Ishikawa (cell line): Measurements from ENCODE around the gene DMRTA1.

ENCODE experiments used
- CEBPB ChIP-seq: IDR thresholded peaks from 2 replicates; pipeline ENCODE4 v1.6.1; 2012
- EGR1 ChIP-seq: IDR thresholded peaks from 2 replicates; pipeline ENCODE4 v1.6.1; 2012
- EP300 ChIP-seq: IDR thresholded peaks from 2 replicates; pipeline ENCODE4 v1.6.1; 2012; ENCODE audit warnings: borderline replicate concordance
- RAD21 ChIP-seq: IDR thresholded peaks from 2 replicates; pipeline ENCODE4 v1.6.1; 2012; ENCODE audit warnings: low read depth
- TAF1 ChIP-seq: IDR thresholded peaks from 2 replicates; pipeline ENCODE4 v1.6.1; 2012; ENCODE audit warnings: low read depth, mild to moderate bottlenecking
- TCF12 ChIP-seq: IDR thresholded peaks from 2 replicates; pipeline ENCODE4 v1.6.1; 2012; ENCODE audit warnings: low read depth
- YY1 ChIP-seq: IDR thresholded peaks from 2 replicates; pipeline ENCODE4 v1.6.1; 2012; ENCODE audit warnings: low read depth
- ZBTB7A ChIP-seq: IDR thresholded peaks from 2 replicates; pipeline ENCODE4 v1.6.1; 2012; ENCODE audit warnings: low read depth

GRCh38 chr9:22440841-22441240, 5.8 kb upstream of the DMRTA1 start:
- no peak for TF ChIP-seq CEBPB
- no peak for TF ChIP-seq YY1
- no peak for TF ChIP-seq EGR1
- TF ChIP-seq TCF12, result no peak
- TF ChIP-seq EP300, result no peak
- TF ChIP-seq RAD21, result no peak
- TF ChIP-seq ZBTB7A, result no peak
- TF ChIP-seq TAF1, result no peak
